Osteoblast (primary cell): ENCODE measurements around the gene ZNHIT6. TPM values are rescaled to one million over a fixed set of nuclear protein-coding genes. Genes with fewer than 3 reads are reported as not detected.

Experiments used
- DNase-seq: peaks from one replicate; pipeline ENCODE4 v3.0.0; 2011; ENCODE audit warnings: low spot score, mixed read lengths; ENCODE audit not compliant: insufficient read length; ENCODE audit errors: missing footprints
- H2AFZ ChIP-seq: 2 replicates; pipeline ENCODE4 v1.6.0; 2011; ENCODE audit warnings: mild to moderate bottlenecking, low read length
- H3K27ac ChIP-seq: 2 replicates; pipeline ENCODE4 v1.5.1; 2011; ENCODE audit warnings: mild to moderate bottlenecking, low read depth, low read length, moderate library complexity
- H3K27me3 ChIP-seq: 2 replicates; pipeline ENCODE4 v1.6.0; 2012; ENCODE audit warnings: mild to moderate bottlenecking, control low read depth, inconsistent platforms, low read length, moderate library complexity; ENCODE audit not compliant: insufficient read depth
- H3K36me3 ChIP-seq: 2 replicates; pipeline ENCODE4 v1.5.1; 2011; ENCODE audit warnings: mild to moderate bottlenecking, low read length, control low read depth, moderate library complexity; ENCODE audit not compliant: insufficient read depth
- H3K4me1 ChIP-seq: 2 replicates; pipeline ENCODE4 v1.5.1; 2011; ENCODE audit warnings: mild to moderate bottlenecking, low read length, control low read depth, moderate library complexity; ENCODE audit not compliant: insufficient read depth
- H3K4me2 ChIP-seq: 2 replicates; pipeline ENCODE4 v1.6.0; 2011; ENCODE audit warnings: mild to moderate bottlenecking, low read length; ENCODE audit not compliant: insufficient read depth
- H3K4me3 ChIP-seq: fragments of 200-600 bp; sonication (generic); 3 replicates; pipeline ENCODE4 v1.5.1; 2012; ENCODE audit warnings: mild to moderate bottlenecking, low read length, inconsistent platforms; ENCODE audit not compliant: insufficient read depth
- H3K79me2 ChIP-seq: 2 replicates; pipeline ENCODE4 v1.6.0; 2012; ENCODE audit warnings: mild to moderate bottlenecking, low read length, control low read depth, inconsistent platforms; ENCODE audit not compliant: insufficient read depth
- H3K9me3 ChIP-seq: 2 replicates; pipeline ENCODE4 v1.5.1; 2011; ENCODE audit warnings: low read depth, low read length, control low read depth
- H4K20me1 ChIP-seq: 2 replicates; pipeline ENCODE4 v1.6.0; 2012; ENCODE audit warnings: mild to moderate bottlenecking, low read length, control low read depth; ENCODE audit not compliant: insufficient read depth
- CTCF ChIP-seq: IDR thresholded peaks from 2 replicates; pipeline ENCODE4 v1.5.1; 2011; ENCODE audit warnings: mild to moderate bottlenecking, low read depth, low read length, moderate library complexity; ENCODE audit errors: extremely low read depth
- total RNA-seq: library from RNA; depleted of rRNA; stranded (reverse); fragments of >200 nt; gene quantifications from 2 replicates; pipeline ENCODE4 v1.2.3, GENCODE V29; 2012

The ZNHIT6 gene
- total RNA-seq, 1 donor: 13.4 TPM

- H2AFZ ChIP-seq: no peak overlapping the region
- H3K4me2 ChIP-seq: no peak overlapping the region
- no peaks in the 10 kb centered on the region for H3K27me3 ChIP-seq
- H3K36me3 ChIP-seq: peaks cover 20% of the 10 kb centered on the region
- no peaks in the 10 kb centered on the region for H3K9me3 ChIP-seq
- TF ChIP-seq CTCF: no peak
- no peak for DNase-seq
- H3K4me1 ChIP-seq: no peaks in the 10 kb centered on the region
- peak overlapping the region; percentile 16 for H3K27ac ChIP-seq
- H3K4me3 ChIP-seq: no peak overlapping the region
- no peaks in the 10 kb centered on the region for H4K20me1 ChIP-seq
- peaks cover 14% of the 10 kb centered on the region for H3K79me2 ChIP-seq
Measured at GRCh38 chr1:85681087-85681486, 27.1 kb downstream of the ZNHIT6 start.

- Histone ChIP-seq H3K4me2 (no peak overlapping the region), H3K4me3 (no peak overlapping the region), H3K4me1 (no peaks in the 10 kb centered on the region), H3K9me3 (no peaks in the 10 kb centered on the region), H2AFZ (no peak overlapping the region), H3K27ac (no peak overlapping the region), H3K79me2 (peaks cover 6% of the 10 kb centered on the region), H3K27me3 (no peaks in the 10 kb centered on the region), H3K36me3 (peaks cover 25% of the 10 kb centered on the region), H4K20me1 (no peaks in the 10 kb centered on the region)
- TF ChIP-seq CTCF: no peak
- DNase-seq: no peak
Measured at GRCh38 chr1:85678193-85678592, 30.0 kb downstream of the ZNHIT6 start.

GRCh38 chr1:85677656-85678055 is 30.6 kb downstream of the ZNHIT6 start:
- Histone ChIP-seq H3K9me3 (no peaks in the 10 kb centered on the region), H4K20me1 (no peaks in the 10 kb centered on the region), H3K4me2 (no peak overlapping the region), H2AFZ (no peak overlapping the region), H3K4me3 (no peak overlapping the region), H3K36me3 (peaks cover 25% of the 10 kb centered on the region), H3K27me3 (no peaks in the 10 kb centered on the region), H3K4me1 (no peaks in the 10 kb centered on the region), H3K79me2 (peaks cover 3% of the 10 kb centered on the region), H3K27ac (no peak overlapping the region)
- no peak for TF ChIP-seq CTCF
- no peak for DNase-seq

GRCh38 chr1:85672031-85672660 is 36.1 kb downstream of the ZNHIT6 start:
- Histone ChIP-seq H3K79me2 (no peaks in the 10 kb centered on the region), H3K36me3 (peaks cover 14% of the 10 kb centered on the region), H4K20me1 (no peaks in the 10 kb centered on the region), H3K27ac (no peak overlapping the region), H3K4me1 (no peaks in the 10 kb centered on the region), H3K4me3 (no peak overlapping the region), H2AFZ (no peak overlapping the region), H3K27me3 (no peaks in the 10 kb centered on the region), H3K9me3 (no peaks in the 10 kb centered on the region), H3K4me2 (no peak overlapping the region)
- no peak for TF ChIP-seq CTCF
- no peak for DNase-seq
